Erythroblast (primary cell): ENCODE data around the gene EFCAB9.

Experiments
- GATA1 ChIP-seq: IDR thresholded peaks from 2 replicates; pipeline ENCODE4 v1.6.1; 2011; ENCODE audit warnings: low read depth, mild to moderate bottlenecking, control low read depth, low read length, moderate library complexity
- POLR2A ChIP-seq: IDR thresholded peaks from 2 replicates; pipeline ENCODE4 v1.6.1; 2011; ENCODE audit warnings: mild to moderate bottlenecking, low read length

GRCh38 chr5:172172912-172173563 is 20.9 kb upstream of the EFCAB9 start:
- no peak for TF ChIP-seq POLR2A
- TF ChIP-seq GATA1, result no peak
